Prostate gland (tissue), 2 donors: Measurements from ENCODE around the gene NTM.

Source experiments
- POLR2A ChIP-seq: fragments of 450-650 bp; IDR thresholded peaks from one replicate; pipeline ENCODE4 v1.6.1; 2016; ENCODE audit warnings: antibody characterized with exemption, mild to moderate bottlenecking
- POLR2AphosphoS5 ChIP-seq: sonication (generic); formaldehyde crosslinking; IDR thresholded peaks from one replicate; pipeline ENCODE4 v1.6.1; 2017; ENCODE audit warnings: antibody characterized with exemption
- TF ChIP-seq, protein P1 (sequence below), 4 experiments: fragments of 200-600 bp in 2 of 4; fragments of 450-650 bp in 2 of 4; sonication (generic) in 2 of 4; IDR thresholded peaks; 1 replicate in 3 of 4; 2 replicates in 1 of 4; pipeline ENCODE4 v1.5.1; 2016 to 2019; ENCODE audit warnings: antibody characterized with exemption in 4 of 4, mild to moderate bottlenecking in 2 of 4, moderate library complexity in 2 of 4

DNA sequence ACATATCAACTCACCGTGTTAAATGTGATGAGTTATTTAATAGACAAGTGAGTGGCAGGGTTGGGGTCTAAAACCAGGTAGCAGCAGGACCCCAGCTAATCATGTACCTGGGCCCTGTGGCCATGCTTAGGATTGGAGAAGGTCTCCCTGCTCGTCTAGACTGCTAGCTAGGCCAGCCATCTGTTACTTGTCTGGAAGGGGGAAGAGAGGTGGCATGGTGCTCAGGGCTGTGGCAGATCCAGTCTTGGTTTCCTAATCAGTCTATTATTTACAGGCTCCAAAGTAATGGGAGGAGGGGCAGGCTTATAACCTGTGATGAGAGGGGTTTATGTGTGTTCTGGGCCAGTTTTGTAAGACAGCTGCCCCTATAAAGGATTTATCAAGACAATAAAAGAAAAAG is 105.9 kb downstream of the NTM start:
- TF ChIP-seq, protein P1, sequence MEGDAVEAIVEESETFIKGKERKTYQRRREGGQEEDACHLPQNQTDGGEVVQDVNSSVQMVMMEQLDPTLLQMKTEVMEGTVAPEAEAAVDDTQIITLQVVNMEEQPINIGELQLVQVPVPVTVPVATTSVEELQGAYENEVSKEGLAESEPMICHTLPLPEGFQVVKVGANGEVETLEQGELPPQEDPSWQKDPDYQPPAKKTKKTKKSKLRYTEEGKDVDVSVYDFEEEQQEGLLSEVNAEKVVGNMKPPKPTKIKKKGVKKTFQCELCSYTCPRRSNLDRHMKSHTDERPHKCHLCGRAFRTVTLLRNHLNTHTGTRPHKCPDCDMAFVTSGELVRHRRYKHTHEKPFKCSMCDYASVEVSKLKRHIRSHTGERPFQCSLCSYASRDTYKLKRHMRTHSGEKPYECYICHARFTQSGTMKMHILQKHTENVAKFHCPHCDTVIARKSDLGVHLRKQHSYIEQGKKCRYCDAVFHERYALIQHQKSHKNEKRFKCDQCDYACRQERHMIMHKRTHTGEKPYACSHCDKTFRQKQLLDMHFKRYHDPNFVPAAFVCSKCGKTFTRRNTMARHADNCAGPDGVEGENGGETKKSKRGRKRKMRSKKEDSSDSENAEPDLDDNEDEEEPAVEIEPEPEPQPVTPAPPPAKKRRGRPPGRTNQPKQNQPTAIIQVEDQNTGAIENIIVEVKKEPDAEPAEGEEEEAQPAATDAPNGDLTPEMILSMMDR (IDR thresholded peaks at IDR 0.05) = no peak
- TF ChIP-seq POLR2A (no peak), POLR2AphosphoS5 (no peak)
